IPS DF 19.7 (cell line): Measurements from ENCODE around the gene WFIKKN2.

Experiments used
- DNase-seq: peaks from one replicate; pipeline ENCODE4 v3.0.0-alpha.2; 2013; ENCODE audit warnings: low read depth, low spot score

Gene WFIKKN2

GRCh38 chr17:50808413-50808812 is 27.0 kb upstream of the WFIKKN2 start:
- DNase-seq = no peak

GRCh38 chr17:50808888-50809287 is 26.5 kb upstream of the WFIKKN2 start:
- no peak for DNase-seq

GRCh38 chr17:50813583-50813982 is 21.8 kb upstream of the WFIKKN2 start:
- no peak for DNase-seq

GRCh38 chr17:50815400-50815799 is 20.0 kb upstream of the WFIKKN2 start:
- DNase-seq = no peak

- DNase-seq = no peak
Observed at GRCh38 chr17:50816271-50816670, 19.1 kb upstream of the WFIKKN2 start.

- DNase-seq = no peak
Observed at GRCh38 chr17:50816771-50817751, 18.3 kb upstream of the WFIKKN2 start.

- DNase-seq = no peak
Observed at GRCh38 chr17:50817838-50818237, 17.5 kb upstream of the WFIKKN2 start.

GRCh38 chr17:50818261-50818660 is 17.1 kb upstream of the WFIKKN2 start:
- DNase-seq = no peak

- DNase-seq = no peak
Observed at GRCh38 chr17:50818921-50819657, 16.3 kb upstream of the WFIKKN2 start.

- DNase-seq = no peak
Observed at GRCh38 chr17:50820651-50821050, 14.7 kb upstream of the WFIKKN2 start.

GRCh38 chr17:50822550-50822949 is 12.8 kb upstream of the WFIKKN2 start:
- DNase-seq = no peak

GRCh38 chr17:50824429-50824828 is 11.0 kb upstream of the WFIKKN2 start:
- no peak for DNase-seq

GRCh38 chr17:50825188-50825587 is 10.2 kb upstream of the WFIKKN2 start:
- DNase-seq = no peak

GRCh38 chr17:50828508-50829170 is 6.7 kb upstream of the WFIKKN2 start:
- DNase-seq = no peak

- no peak for DNase-seq
Observed at GRCh38 chr17:50829332-50829731, 6.1 kb upstream of the WFIKKN2 start.

- no peak for DNase-seq
Observed at GRCh38 chr17:50830352-50830751, 5.0 kb upstream of the WFIKKN2 start.

GRCh38 chr17:50830994-50831393 is 4.4 kb upstream of the WFIKKN2 start:
- no peak for DNase-seq

- no peak for DNase-seq
Observed at GRCh38 chr17:50831471-50831928, 3.9 kb upstream of the WFIKKN2 start.

- no peak for DNase-seq
Observed at GRCh38 chr17:50832267-50832863, 3.0 kb upstream of the WFIKKN2 start.

- no peak for DNase-seq
Observed at GRCh38 chr17:50832864-50833381, 2.5 kb upstream of the WFIKKN2 start.
